Adrenal gland (tissue), 5 donors: ENCODE data around the gene SGMS1.

Experiments
- POLR2A ChIP-seq, 2 donors: fragments of 450-650 bp; IDR thresholded peaks; one replicate each; pipeline ENCODE4 v1.6.1; 2017; ENCODE audit warnings: antibody characterized with exemption in 2 of 2, mild to moderate bottlenecking in 2 of 2, moderate library complexity in 1 of 2
- TF ChIP-seq, protein P1 (sequence below), 6 experiments: fragments of 450-650 bp in 4 of 6; fragments of 200-600 bp in 2 of 6; sonication (generic) in 1 of 6; IDR thresholded peaks; 1 replicate in 5 of 6; 2 replicates in 1 of 6; pipeline versions ENCODE4 v1.5.1 to v1.8.0; 2016 to 2021; ENCODE audit warnings: antibody characterized with exemption in 6 of 6, mild to moderate bottlenecking in 2 of 6, moderate library complexity in 1 of 6
- donor health status: DM: no; HTN: no; CAD: no.

GRCh38 chr10:50496228-50496627, 127.5 kb downstream of the SGMS1 start:
- TF ChIP-seq POLR2A (IDR thresholded peaks at IDR 0.05) = no peak
- TF ChIP-seq, protein P1, sequence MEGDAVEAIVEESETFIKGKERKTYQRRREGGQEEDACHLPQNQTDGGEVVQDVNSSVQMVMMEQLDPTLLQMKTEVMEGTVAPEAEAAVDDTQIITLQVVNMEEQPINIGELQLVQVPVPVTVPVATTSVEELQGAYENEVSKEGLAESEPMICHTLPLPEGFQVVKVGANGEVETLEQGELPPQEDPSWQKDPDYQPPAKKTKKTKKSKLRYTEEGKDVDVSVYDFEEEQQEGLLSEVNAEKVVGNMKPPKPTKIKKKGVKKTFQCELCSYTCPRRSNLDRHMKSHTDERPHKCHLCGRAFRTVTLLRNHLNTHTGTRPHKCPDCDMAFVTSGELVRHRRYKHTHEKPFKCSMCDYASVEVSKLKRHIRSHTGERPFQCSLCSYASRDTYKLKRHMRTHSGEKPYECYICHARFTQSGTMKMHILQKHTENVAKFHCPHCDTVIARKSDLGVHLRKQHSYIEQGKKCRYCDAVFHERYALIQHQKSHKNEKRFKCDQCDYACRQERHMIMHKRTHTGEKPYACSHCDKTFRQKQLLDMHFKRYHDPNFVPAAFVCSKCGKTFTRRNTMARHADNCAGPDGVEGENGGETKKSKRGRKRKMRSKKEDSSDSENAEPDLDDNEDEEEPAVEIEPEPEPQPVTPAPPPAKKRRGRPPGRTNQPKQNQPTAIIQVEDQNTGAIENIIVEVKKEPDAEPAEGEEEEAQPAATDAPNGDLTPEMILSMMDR (IDR thresholded peaks at IDR 0.05) = no peak
